HL-60 (cell line): ENCODE data around the gene RPN2.
A peak's percentile ranks its signal among the peaks of the same experiment; 100 is the strongest.

Experiments used
- DNase-seq, 2 experiments: peaks; one replicate each; pipeline ENCODE4 v3.0.0-alpha.2; 2010 to 2020; ENCODE audit warnings: low read depth in 1 of 2, low spot score in 1 of 2
- H3K27ac ChIP-seq: fragments of 250-450 bp; sonication (Bioruptor Pico); replicated peaks from 2 replicates; pipeline ENCODE4 v1.5.1; 2020; ENCODE audit warnings: mild to moderate bottlenecking, moderate library complexity
- H3K27me3 ChIP-seq: fragments of 250-450 bp; sonication (Bioruptor Pico); 2 replicates; pipeline ENCODE4 v1.5.1; 2021; ENCODE audit warnings: mild to moderate bottlenecking, moderate library complexity; ENCODE audit not compliant: insufficient read depth, poor library complexity, severe bottlenecking
- H3K4me3 ChIP-seq: replicated peaks from 2 replicates; pipeline ENCODE4 v1.5.1; 2011; ENCODE audit warnings: mild to moderate bottlenecking, control low read depth, low read length; ENCODE audit not compliant: insufficient read depth
- CTCF ChIP-seq: IDR thresholded peaks from one replicate; pipeline ENCODE4 v1.5.1; 2011; ENCODE audit warnings: low read length, control low read depth, inconsistent platforms; ENCODE audit not compliant: insufficient read depth
- GABPA ChIP-seq: IDR thresholded peaks from 2 replicates; pipeline ENCODE4 v1.6.1; 2012; ENCODE audit warnings: low read depth
- POLR2AphosphoS5 ChIP-seq: IDR thresholded peaks from 2 replicates; pipeline ENCODE4 v1.6.1; 2012; ENCODE audit warnings: low read depth
- REST ChIP-seq: IDR thresholded peaks from 2 replicates; pipeline ENCODE4 v1.6.1; 2012; ENCODE audit warnings: low read depth; ENCODE audit not compliant: insufficient replicate concordance
- SPI1 ChIP-seq: IDR thresholded peaks from 2 replicates; pipeline ENCODE4 v1.6.1; 2012; ENCODE audit warnings: low read depth, mild to moderate bottlenecking, borderline replicate concordance

The RPN2 gene

GRCh38 chr20:37263686-37264085 is 84.6 kb downstream of the RPN2 start:
- Histone ChIP-seq H3K27ac (no peak overlapping the region), H3K27me3 (no peaks in the 10 kb centered on the region), H3K4me3 (no peak overlapping the region)
- TF ChIP-seq REST (no peak), POLR2AphosphoS5 (no peak), CTCF (no peak), GABPA (no peak)
- no peak for DNase-seq

- Histone ChIP-seq H3K27me3 (no peaks in the 10 kb centered on the region), H3K27ac (0 out of 2 replicates have a peak overlapping the region, but pooled peaks have one; percentile 2), H3K4me3 (no peak overlapping the region)
- TF ChIP-seq POLR2AphosphoS5 (peak; percentile 48; the same call in 1 of the 2 replicates), SPI1 (peak; percentile 72), CTCF (no peak), GABPA (no peak), REST (no peak)
- DNase-seq, result peak; percentile 45 to 92
Observed at GRCh38 chr20:37265152-37265551, 86.0 kb downstream of the RPN2 start.

GRCh38 chr20:37266940-37267666 is 88.0 kb downstream of the RPN2 start:
- Histone ChIP-seq H3K27ac (no peak overlapping the region), H3K4me3 (no peak overlapping the region), H3K27me3 (no peaks in the 10 kb centered on the region)
- TF ChIP-seq CTCF (no peak), SPI1 (no peak), GABPA (no peak), POLR2AphosphoS5 (no peak), REST (no peak)
- no peak for DNase-seq
